HCT116 (cell line): ENCODE measurements around the gene HYI. TPM values are rescaled to one million over a fixed set of nuclear protein-coding genes. Genes with fewer than 3 reads are reported as not detected.

ENCODE experiments used
- ATAC-seq: fragments of 200-7000 bp; cut with Tn5 transposase; 2 replicates; pipeline ENCODE4 v1.9.1; 2020; ENCODE audit warnings: mild to moderate bottlenecking, moderate library complexity
- BruUV-seq: library from RNA; stranded (reverse); fragments of 400-500 nt; replicated peaks from 2 replicates; lab custom pipeline; 2021; lab: Mats Ljungman, UMichigan
- CTCF ChIA-PET: fragments of 300-600 bp; sonication (Branson Sonifier 250); formaldehyde crosslinking; loops from one replicate; lab custom pipeline; 2021; ENCODE audit warnings: antibody characterized with exemption; lab: Charles Lee
- POLR2A ChIA-PET: fragments of 300-600, 350-600 bp; sonication (Branson Sonifier 250); formaldehyde crosslinking; loops from one replicate; lab custom pipeline; 2021; ENCODE audit warnings: antibody characterized with exemption; lab: Charles Lee
- RAD21 ChIA-PET, 2 experiments: fragments of 300-600 bp; sonication (Branson Sonifier 250); formaldehyde crosslinking; loops; one replicate each; lab custom pipeline; 2023; ENCODE audit warnings: low total read pairs in 2 of 2; ENCODE audit not compliant: uncharacterized antibody in 2 of 2, unreplicated experiment in 2 of 2, low non-redundant PET in 1 of 2; lab: Charles Lee
- DNase-seq: peaks from one replicate; pipeline ENCODE4 v3.0.0-alpha.2; 2010; ENCODE audit warnings: low read depth, low spot score
- H2AFZ ChIP-seq: fragments of 200-600 bp; shearing (Covaris generic), sonication (generic); 2 replicates; pipeline ENCODE4 v1.6.1; 2017; ENCODE audit warnings: low read depth, mixed run types, mixed read lengths, antibody characterized with exemption, low read length; ENCODE audit not compliant: poor library complexity, severe bottlenecking
- H3K27ac ChIP-seq: 2 replicates; pipeline ENCODE4 v1.5.1; 2012; ENCODE audit warnings: low read depth, low read length
- H3K27me3 ChIP-seq: fragments of 200-600 bp; sonication (generic); 2 replicates; pipeline ENCODE4 v1.6.1; 2016; ENCODE audit warnings: mixed run types, low read length, mixed read lengths; ENCODE audit not compliant: insufficient read depth
- H3K36me3 ChIP-seq, 2 experiments: fragments of 200-500 bp in 1 of 2; fragments of 200-600 bp in 1 of 2; sonication (Bioruptor generic) in 1 of 2; sonication (generic) in 1 of 2; 2 replicates each; pipeline versions ENCODE4 v1.5.1 to v1.6.1; 2014 to 2016; ENCODE audit warnings: low read length in 2 of 2, inconsistent platforms in 1 of 2, mixed read lengths in 1 of 2, mixed run types in 1 of 2; ENCODE audit not compliant: insufficient read depth in 2 of 2, control insufficient read depth in 1 of 2
- H3K4me1 ChIP-seq, 2 experiments: fragments of 200-600 bp in 1 of 2; sonication (generic) in 1 of 2; 2 replicates each; pipeline versions ENCODE4 v1.5.1 to v1.6.1; 2012 to 2017; ENCODE audit warnings: low read length in 2 of 2, inconsistent platforms in 1 of 2, mild to moderate bottlenecking in 1 of 2, mixed read lengths in 1 of 2, mixed run types in 1 of 2, moderate library complexity in 1 of 2; ENCODE audit not compliant: insufficient read depth in 2 of 2, control insufficient read depth in 1 of 2
- H3K4me2 ChIP-seq: fragments of 200-600 bp; sonication (generic); 2 replicates; pipeline ENCODE4 v1.6.1; 2017; ENCODE audit warnings: mixed run types, low read length, mixed read lengths
- H3K4me3 ChIP-seq, 2 experiments: fragments of 200-600 bp in 1 of 2; sonication (generic) in 1 of 2; replicated peaks in 1 of 2; 2 replicates each; pipeline ENCODE4 v1.5.1; 2011 to 2016; ENCODE audit warnings: low read length in 2 of 2, control low read depth in 1 of 2, low read depth in 1 of 2, mild to moderate bottlenecking in 1 of 2, mixed read lengths in 1 of 2, mixed run types in 1 of 2
- H3K79me2 ChIP-seq: fragments of 200-600 bp; sonication (generic); 2 replicates; pipeline ENCODE4 v1.6.1; 2017; ENCODE audit warnings: mild to moderate bottlenecking, mixed run types, low read length, moderate library complexity, mixed read lengths; ENCODE audit not compliant: insufficient read depth
- H3K9ac ChIP-seq: fragments of 200-600 bp; sonication (generic); 2 replicates; pipeline ENCODE4 v1.6.1; 2016; ENCODE audit warnings: low read length, mixed read lengths
- H3K9me2 ChIP-seq: fragments of 200-600 bp; sonication (generic), shearing (Covaris generic); 2 replicates; pipeline ENCODE4 v1.6.1; 2017; ENCODE audit warnings: mixed run types, mild to moderate bottlenecking, moderate library complexity; ENCODE audit not compliant: insufficient read depth
- H3K9me3 ChIP-seq, 2 experiments: fragments of 200-500 bp in 1 of 2; fragments of 200-600 bp in 1 of 2; sonication (Bioruptor generic) in 1 of 2; sonication (generic) in 1 of 2; 2 replicates each; pipeline ENCODE4 v1.6.1; 2014 to 2017; ENCODE audit warnings: low read length in 2 of 2, mixed read lengths in 2 of 2, inconsistent platforms in 1 of 2, low read depth in 1 of 2, mild to moderate bottlenecking in 1 of 2, mixed run types in 1 of 2, moderate library complexity in 1 of 2; ENCODE audit not compliant: control insufficient read depth in 1 of 2, insufficient read depth in 1 of 2
- H4K20me1 ChIP-seq: fragments of 200-600 bp; sonication (generic), shearing (Covaris generic); 2 replicates; pipeline ENCODE4 v1.6.1; 2017; ENCODE audit warnings: mixed run types, mild to moderate bottlenecking, moderate library complexity; ENCODE audit not compliant: insufficient read depth
- ATF3 ChIP-seq: IDR thresholded peaks from 2 replicates; pipeline ENCODE4 v1.6.1; 2012
- CBX3 ChIP-seq: IDR thresholded peaks from 2 replicates; pipeline ENCODE4 v1.6.1; 2012; ENCODE audit warnings: low read depth
- EGR1 ChIP-seq: IDR thresholded peaks from 2 replicates; pipeline ENCODE4 v1.6.1; 2012; ENCODE audit warnings: low read depth
- EZH2 ChIP-seq: fragments of 200-600 bp; sonication (generic); IDR thresholded peaks from 2 replicates; pipeline ENCODE4 v1.6.1; 2017; ENCODE audit warnings: antibody characterized with exemption, mixed run types
- EZH2phosphoT487 ChIP-seq: fragments of 200-600 bp; IDR thresholded peaks from 2 replicates; pipeline ENCODE4 v1.6.1; 2018; ENCODE audit warnings: antibody characterized with exemption, borderline replicate concordance
- FOSL1 ChIP-seq: IDR thresholded peaks from 2 replicates; pipeline ENCODE4 v1.6.1; 2012; ENCODE audit warnings: low read depth
- POLR2AphosphoS5 ChIP-seq: IDR thresholded peaks from 2 replicates; pipeline ENCODE4 v1.6.1; 2011; ENCODE audit warnings: mild to moderate bottlenecking, low read depth, low read length, moderate library complexity
- SIN3A ChIP-seq: IDR thresholded peaks from 2 replicates; pipeline ENCODE4 v1.6.1; 2012; ENCODE audit warnings: low read depth
- TCF7L2 ChIP-seq: IDR thresholded peaks from 2 replicates; pipeline ENCODE4 v1.7.0; 2011; ENCODE audit warnings: borderline replicate concordance, inconsistent platforms; ENCODE audit not compliant: insufficient read depth, insufficient read length; ENCODE audit errors: extremely low read depth
- YY1 ChIP-seq: IDR thresholded peaks from 2 replicates; pipeline ENCODE4 v1.6.1; 2011; ENCODE audit warnings: low read length, low read depth, moderate library complexity, mild to moderate bottlenecking; ENCODE audit not compliant: insufficient replicate concordance; ENCODE audit errors: extremely low read depth
- ZBTB33 ChIP-seq: IDR thresholded peaks from 2 replicates; pipeline ENCODE4 v1.6.1; 2011; ENCODE audit warnings: mild to moderate bottlenecking, low read length, moderate library complexity; ENCODE audit not compliant: insufficient replicate concordance; ENCODE audit errors: extremely low read depth
- ZFX ChIP-seq: fragments of 450-650 bp; IDR thresholded peaks from 2 replicates; pipeline ENCODE4 v1.6.1; 2017
- intact Hi-C: fragments of 100-400 bp; cut with micrococcal nuclease; formaldehyde crosslinking; loops from 2 replicates; pipeline ENCODE4 v1.10.0; 2022
- total RNA-seq: library from RNA; stranded (reverse); gene quantifications from one replicate; pipeline ENCODE4 v1.2.1, GENCODE V29; 2021; ENCODE audit not compliant: unreplicated experiment
- TF ChIP-seq, protein P1 (sequence below): IDR thresholded peaks from 2 replicates; pipeline ENCODE4 v1.6.1; 2012
- TF ChIP-seq, protein P2 (sequence below): IDR thresholded peaks from 2 replicates; pipeline ENCODE4 v1.6.1; 2012; ENCODE audit warnings: low read depth

The HYI gene
- total RNA-seq, 1 experiment from 2014 or later: 13.9 TPM

DNA sequence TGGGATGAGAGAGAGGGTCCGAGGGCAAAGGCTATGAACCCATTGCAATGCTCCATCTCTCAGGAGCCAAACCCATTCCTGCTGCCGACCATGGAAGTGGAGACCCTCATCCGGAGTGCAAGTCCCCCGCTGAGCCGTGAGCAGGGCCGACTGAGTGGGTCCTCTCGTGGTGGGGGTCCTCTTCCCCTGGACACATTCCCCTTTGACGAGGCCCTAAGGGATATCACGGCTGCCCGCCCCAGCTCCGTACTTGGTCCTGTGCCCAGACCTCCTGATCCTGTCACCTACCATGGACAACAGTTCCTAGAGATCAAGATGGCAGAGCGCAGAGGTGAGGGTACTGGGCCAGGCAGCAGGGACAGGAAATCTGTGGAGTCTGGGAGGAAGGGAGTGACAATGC is 11.0 kb downstream of the HYI start:
- H3K9ac ChIP-seq: no peak overlapping the region
- H3K27me3 ChIP-seq: no peaks in the 10 kb centered on the region
- TF ChIP-seq EZH2phosphoT487 (no peak), TCF7L2 (no peak), CBX3 (no peak), YY1 (no peak), POLR2AphosphoS5 (no peak), ATF3 (no peak)
- TF ChIP-seq, protein P1, sequence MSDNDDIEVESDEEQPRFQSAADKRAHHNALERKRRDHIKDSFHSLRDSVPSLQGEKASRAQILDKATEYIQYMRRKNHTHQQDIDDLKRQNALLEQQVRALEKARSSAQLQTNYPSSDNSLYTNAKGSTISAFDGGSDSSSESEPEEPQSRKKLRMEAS: no peak
- POLR2A ChIA-PET: no interaction called here
- no peak for DNase-seq
- H3K9me3 ChIP-seq: no peaks in the 10 kb centered on the region
- no peak overlapping the region for H3K4me3 ChIP-seq
- no peaks in the 10 kb centered on the region for H3K79me2 ChIP-seq
- H2AFZ ChIP-seq: no peak overlapping the region
- H3K27ac ChIP-seq: no peak overlapping the region
- intact Hi-C loops: no loop called here
- H3K4me1 ChIP-seq: peaks cover 0 to 7% of the 10 kb centered on the region in 2 experiments; a peak in 2 of 4 replicates
- CTCF ChIA-PET: no interaction called here
- ATAC-seq: no peak
- H3K9me2 ChIP-seq: no peaks in the 10 kb centered on the region
- no peak overlapping the region for H3K4me2 ChIP-seq
- RAD21 ChIA-PET: no interaction called here
- no TSS peak for BruUV-seq
- no peaks in the 10 kb centered on the region for H4K20me1 ChIP-seq
- peaks cover 0 to 8% of the 10 kb centered on the region in 2 experiments; a peak in 2 of 4 replicates for H3K36me3 ChIP-seq

- Histone ChIP-seq H3K4me2 (no peak overlapping the region), H3K27ac (no peak overlapping the region), H3K36me3 (peaks cover 0 to 4% of the 10 kb centered on the region in 2 experiments; a peak in 1 of 4 replicates), H3K9me3 (no peaks in the 10 kb centered on the region), H2AFZ (no peak overlapping the region), H3K79me2 (no peaks in the 10 kb centered on the region), H3K9ac (no peak overlapping the region), H3K27me3 (no peaks in the 10 kb centered on the region), H3K4me1 (peaks cover 0 to 7% of the 10 kb centered on the region in 2 experiments; a peak in 2 of 4 replicates), H4K20me1 (no peaks in the 10 kb centered on the region), H3K4me3 (no peak overlapping the region), H3K9me2 (no peaks in the 10 kb centered on the region)
- intact Hi-C loops: no loop called here
- CTCF ChIA-PET: no interaction called here
- no TSS peak for BruUV-seq
- POLR2A ChIA-PET: no interaction called here
- ATAC-seq (no peak), DNase-seq (no peak)
- RAD21 ChIA-PET: no interaction called here
- TF ChIP-seq EGR1: no peak
- TF ChIP-seq SIN3A: no peak
- TF ChIP-seq, protein P2, sequence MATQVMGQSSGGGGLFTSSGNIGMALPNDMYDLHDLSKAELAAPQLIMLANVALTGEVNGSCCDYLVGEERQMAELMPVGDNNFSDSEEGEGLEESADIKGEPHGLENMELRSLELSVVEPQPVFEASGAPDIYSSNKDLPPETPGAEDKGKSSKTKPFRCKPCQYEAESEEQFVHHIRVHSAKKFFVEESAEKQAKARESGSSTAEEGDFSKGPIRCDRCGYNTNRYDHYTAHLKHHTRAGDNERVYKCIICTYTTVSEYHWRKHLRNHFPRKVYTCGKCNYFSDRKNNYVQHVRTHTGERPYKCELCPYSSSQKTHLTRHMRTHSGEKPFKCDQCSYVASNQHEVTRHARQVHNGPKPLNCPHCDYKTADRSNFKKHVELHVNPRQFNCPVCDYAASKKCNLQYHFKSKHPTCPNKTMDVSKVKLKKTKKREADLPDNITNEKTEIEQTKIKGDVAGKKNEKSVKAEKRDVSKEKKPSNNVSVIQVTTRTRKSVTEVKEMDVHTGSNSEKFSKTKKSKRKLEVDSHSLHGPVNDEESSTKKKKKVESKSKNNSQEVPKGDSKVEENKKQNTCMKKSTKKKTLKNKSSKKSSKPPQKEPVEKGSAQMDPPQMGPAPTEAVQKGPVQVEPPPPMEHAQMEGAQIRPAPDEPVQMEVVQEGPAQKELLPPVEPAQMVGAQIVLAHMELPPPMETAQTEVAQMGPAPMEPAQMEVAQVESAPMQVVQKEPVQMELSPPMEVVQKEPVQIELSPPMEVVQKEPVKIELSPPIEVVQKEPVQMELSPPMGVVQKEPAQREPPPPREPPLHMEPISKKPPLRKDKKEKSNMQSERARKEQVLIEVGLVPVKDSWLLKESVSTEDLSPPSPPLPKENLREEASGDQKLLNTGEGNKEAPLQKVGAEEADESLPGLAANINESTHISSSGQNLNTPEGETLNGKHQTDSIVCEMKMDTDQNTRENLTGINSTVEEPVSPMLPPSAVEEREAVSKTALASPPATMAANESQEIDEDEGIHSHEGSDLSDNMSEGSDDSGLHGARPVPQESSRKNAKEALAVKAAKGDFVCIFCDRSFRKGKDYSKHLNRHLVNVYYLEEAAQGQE: no peak
- TF ChIP-seq FOSL1: no peak
- TF ChIP-seq ZFX: no peak
- no peak for TF ChIP-seq EZH2
- TF ChIP-seq EZH2phosphoT487: no peak
- no peak for TF ChIP-seq ZBTB33
Measured at GRCh38 chr1:43441894-43442637, 11.7 kb downstream of the HYI start.
